ENCODE measurements around the gene MYO5B. TPM values are rescaled to one million over a fixed set of nuclear protein-coding genes. Genes with fewer than 3 reads are reported as not detected.

MYO5B gene
- polyA plus RNA-seq, 1 donor from 2014 or later: 0.42 TPM

GRCh38 chr18:49967171-49967570 lies 227.8 kb downstream of the MYO5B start:
- Histone ChIP-seq H3K79me2 (replicated peaks; ENCODE audit: insufficient read depth, low read length) (no peaks in the 10 kb centered on the region), H3K9ac (ENCODE audit: low read length) (no peak overlapping the region), H3K4me2 (ENCODE audit: low read length) (no peak overlapping the region), H3K9me3 (ENCODE audit: low read length) (no peaks in the 10 kb centered on the region), H3K4me3 (ENCODE audit: low read length) (no peak overlapping the region), H4K20me1 (ENCODE audit: insufficient read depth) (no peaks in the 10 kb centered on the region), H3K9me2 (ENCODE audit: insufficient read depth, low read length) (no peaks in the 10 kb centered on the region), H3K27me3 (ENCODE audit: insufficient read depth, low read depth, low read length) (no peaks in the 10 kb centered on the region), H2AFZ (ENCODE audit: low read depth, low read length) (no peak overlapping the region), H3K27ac (ENCODE audit: low read length) (no peak overlapping the region), H3K36me3 (ENCODE audit: insufficient read depth, low read length) (no peaks in the 10 kb centered on the region), H3F3A (ENCODE audit: insufficient read depth, low read length, poor library complexity, severe bottlenecking) (no peaks in the 10 kb centered on the region)
- TF ChIP-seq RAD21 (conservative IDR thresholded peaks at IDR 0.05) (no peak), MXI1 (conservative IDR thresholded peaks at IDR 0.05; ENCODE audit: poor library complexity, severe bottlenecking) (no peak), CTCF (IDR thresholded peaks at IDR 0.05; ENCODE audit: poor library complexity, severe bottlenecking) (no peak), SMC3 (conservative IDR thresholded peaks at IDR 0.05; ENCODE audit: poor library complexity) (no peak), EP300 (conservative IDR thresholded peaks at IDR 0.05; ENCODE audit: poor library complexity, severe bottlenecking) (no peak), EZH2 (IDR thresholded peaks at IDR 0.05; ENCODE audit: borderline replicate concordance, insufficient read depth, low read length, poor library complexity, severe bottlenecking) (no peak), POLR2AphosphoS5 (IDR thresholded peaks at IDR 0.05) (no peak), REST (IDR thresholded peaks at IDR 0.05; ENCODE audit: borderline replicate concordance) (no peak), TAF1 (IDR thresholded peaks at IDR 0.05; ENCODE audit: low read depth) (no peak)

GRCh38 chr18:49966090-49966489 lies 228.9 kb downstream of the MYO5B start:
- H3K36me3 ChIP-seq (ENCODE audit: insufficient read depth, low read length): no peaks in the 10 kb centered on the region
- no peaks in the 10 kb centered on the region for H4K20me1 ChIP-seq (ENCODE audit: insufficient read depth)
- H3K9me2 ChIP-seq (ENCODE audit: insufficient read depth, low read length): no peaks in the 10 kb centered on the region
- no peak overlapping the region for H3K4me3 ChIP-seq (ENCODE audit: low read length)
- H3K27me3 ChIP-seq (ENCODE audit: insufficient read depth, low read depth, low read length): no peaks in the 10 kb centered on the region
- H3K9ac ChIP-seq (ENCODE audit: low read length): no peak overlapping the region
- H3F3A ChIP-seq (ENCODE audit: insufficient read depth, low read length, poor library complexity, severe bottlenecking): no peaks in the 10 kb centered on the region
- H2AFZ ChIP-seq (ENCODE audit: low read depth, low read length): no peak overlapping the region
- no peak overlapping the region for H3K4me2 ChIP-seq (ENCODE audit: low read length)
- no peaks in the 10 kb centered on the region for H3K9me3 ChIP-seq (ENCODE audit: low read length)
- H3K79me2 ChIP-seq (replicated peaks; ENCODE audit: insufficient read depth, low read length): no peaks in the 10 kb centered on the region
- no peak overlapping the region for H3K27ac ChIP-seq (ENCODE audit: low read length)
- TF ChIP-seq POLR2AphosphoS5 (IDR thresholded peaks at IDR 0.05) (no peak), SMC3 (conservative IDR thresholded peaks at IDR 0.05; ENCODE audit: poor library complexity) (no peak), EP300 (conservative IDR thresholded peaks at IDR 0.05; ENCODE audit: poor library complexity, severe bottlenecking) (no peak), TAF1 (IDR thresholded peaks at IDR 0.05; ENCODE audit: low read depth) (no peak), RAD21 (conservative IDR thresholded peaks at IDR 0.05) (no peak), MXI1 (conservative IDR thresholded peaks at IDR 0.05; ENCODE audit: poor library complexity, severe bottlenecking) (no peak), REST (IDR thresholded peaks at IDR 0.05; ENCODE audit: borderline replicate concordance) (no peak)
